Left ventricle myocardium superior (tissue), 1 donor: ENCODE data around the gene MAP7D1. TPM values are rescaled to one million over a fixed set of nuclear protein-coding genes. Genes with fewer than 3 reads are reported as not detected.
A peak's percentile ranks its signal among the peaks of the same experiment; 100 is the strongest.
"Not testable (repeated sequence)": the region's sequence is repeated elsewhere in the genome, so short reads cannot be mapped to it uniquely, and the experiment has no call there.

ENCODE experiments used
- ATAC-seq: fragments of 200-7000 bp; cut with Tn5 transposase; one replicate; pipeline ENCODE4 v1.9.1; 2020; ENCODE audit warnings: mild to moderate bottlenecking, moderate library complexity
- DNase-seq: peaks from one replicate; pipeline ENCODE4 v3.0.0-alpha.2; 2020
- intact Hi-C: fragments of 100-400 bp; cut with micrococcal nuclease; formaldehyde crosslinking; loops from one replicate; pipeline ENCODE4 v1.11.0; 2022
- total RNA-seq: library from RNA; stranded (reverse); fragmentation: NEBNext Ultra II Directional; extraction: Animal tissue kit (Norgen Biotek cat#: 25700); gene quantifications from one replicate; pipeline ENCODE4 v1.2.1, GENCODE V29; 2021
- donor health status: DM: no; HTN: yes; CAD: no; lungs with severe emphysema.

The MAP7D1 gene
- total RNA-seq, 1 donor from 2014 or later: 385 TPM

DNA sequence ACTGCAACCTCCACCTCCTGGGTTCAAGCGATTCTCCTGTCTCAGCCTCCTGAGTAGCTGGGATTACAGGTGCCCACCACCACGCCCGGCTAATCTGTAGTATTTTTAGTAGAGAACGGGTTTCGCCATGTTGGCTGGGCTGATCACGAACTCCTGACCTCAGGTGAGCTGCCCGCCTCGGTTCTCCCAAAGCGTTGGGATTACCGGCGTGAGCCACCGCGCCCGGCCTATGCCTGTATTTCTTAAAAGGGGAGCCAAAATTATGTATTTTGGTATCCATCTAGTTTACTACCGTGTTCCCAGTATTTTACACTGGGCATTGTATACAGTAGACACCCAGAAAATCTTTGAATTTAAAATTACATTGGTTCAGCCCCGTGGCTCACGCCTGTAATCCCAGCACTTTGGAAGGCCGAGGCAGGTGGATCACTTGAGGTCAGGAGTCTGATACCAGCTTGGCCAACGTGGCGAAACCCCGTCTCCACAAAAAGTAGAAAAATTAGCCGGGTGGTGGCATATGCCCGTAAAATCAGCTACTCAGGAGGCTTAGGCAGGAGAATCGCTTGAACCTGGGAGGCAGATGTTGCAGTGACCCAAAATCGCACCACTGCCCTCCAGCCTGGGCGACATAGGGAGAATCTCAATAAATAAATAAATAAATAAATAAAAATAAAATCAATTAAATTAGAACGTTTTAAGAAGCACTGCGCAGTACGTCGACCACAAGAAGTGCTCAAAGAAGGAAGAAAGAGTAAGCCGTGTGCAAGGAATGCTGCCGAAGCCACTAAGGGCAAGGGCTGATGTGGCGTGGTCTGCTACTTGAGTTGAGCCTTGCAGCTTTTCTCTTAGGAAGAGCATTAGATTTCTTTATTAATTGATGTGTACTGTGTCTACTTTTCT lies 66.8 kb downstream of the MAP7D1 start:
- intact Hi-C loops: no loop called here

GRCh38 chr1:36223381-36223995 lies 67.5 kb downstream of the MAP7D1 start:
- peak; percentile 24 for ATAC-seq
- intact Hi-C loops: no loop called here
- no peak for DNase-seq

More for the DNA sequence above, 66.8 kb downstream of the MAP7D1 start:
- DNase-seq (no peak), ATAC-seq (no peak)

- intact Hi-C loops: no loop called here
Measured at GRCh38 chr1:36223996-36224536, 68.1 kb downstream of the MAP7D1 start, which contains the start of gene THRAP3. TSS of gene THRAP3 (plus strand) at chr1:36224443. CDS start at chr1:36282564, 58,121 bp downstream.

GRCh38 chr1:36224537-36225282 lies 68.8 kb downstream of the MAP7D1 start:
- intact Hi-C loops: no loop called here
- ATAC-seq (peak; percentile 75), DNase-seq (no peak)

More at GRCh38 chr1:36223996-36224536, 68.1 kb downstream of the MAP7D1 start, which contains the start of gene THRAP3:
- peak; percentile 100 for DNase-seq
- peak; percentile 95 for ATAC-seq

DNA sequence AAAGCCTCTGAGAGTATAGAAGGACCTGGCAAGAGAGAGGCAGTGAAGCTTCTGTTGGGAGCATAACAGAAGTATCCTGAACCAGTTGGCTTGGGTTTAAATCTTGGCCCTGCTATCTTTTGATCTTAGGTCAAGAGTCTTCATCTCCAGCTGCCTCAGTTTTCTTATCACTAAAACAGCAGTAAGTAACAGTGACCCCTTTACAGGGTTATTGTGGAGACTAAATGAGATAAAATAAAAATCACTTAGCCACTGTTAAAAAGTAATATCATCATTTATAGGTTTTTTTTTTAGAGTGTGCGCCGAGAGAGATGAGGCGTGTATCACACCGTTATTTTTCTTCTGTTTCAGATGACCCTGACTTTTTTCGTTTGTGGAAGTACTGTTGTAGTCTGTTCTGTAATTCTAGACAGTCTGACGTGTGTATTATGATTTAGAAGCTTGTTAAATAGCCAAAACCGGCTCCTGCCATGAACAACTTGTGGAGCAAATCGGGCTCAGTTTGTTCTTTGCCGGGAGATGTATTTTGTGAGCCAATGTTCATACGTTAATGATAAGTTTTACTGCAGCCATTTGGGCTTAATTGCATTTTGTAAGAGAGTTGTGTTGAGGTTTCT lies 69.4 kb downstream of the MAP7D1 start:
- DNase-seq (no peak), ATAC-seq (no peak)
- intact Hi-C loops: no loop called here

DNA sequence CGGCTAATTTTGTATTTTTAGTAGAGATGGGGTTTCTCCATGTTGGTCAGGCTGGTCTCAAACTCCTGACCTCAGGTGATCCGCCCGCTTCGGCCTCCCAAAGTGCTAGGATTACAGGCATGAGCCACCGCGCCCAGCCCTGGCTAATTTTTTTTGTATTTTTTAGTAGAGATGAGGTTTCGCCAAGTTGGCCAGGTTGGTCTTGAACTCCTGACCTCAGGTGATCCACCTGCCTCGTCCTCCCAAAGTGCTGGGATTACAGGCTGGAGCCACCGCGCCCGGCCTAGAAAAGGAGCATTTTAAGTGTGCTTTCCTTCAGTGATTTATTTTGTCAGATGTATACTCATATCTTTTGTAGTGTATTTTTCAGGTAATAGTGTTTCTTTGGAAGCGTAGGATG lies 74.3 kb downstream of the MAP7D1 start:
- ATAC-seq, intact Hi-C loops, DNase-seq: not testable (repeated sequence)

Other genes with a start within 250 kb of the MAP7D1 start
- gene AGO3, start 225.1 kb upstream of the MAP7D1 start, total RNA-seq: 14.2 TPM
- gene TEKT2, start 72.1 kb upstream of the MAP7D1 start, total RNA-seq: not detected
- gene ADPRS, start 67.3 kb upstream of the MAP7D1 start, total RNA-seq: 16.9 TPM
- gene COL8A2, start 30.9 kb upstream of the MAP7D1 start, total RNA-seq: 0.67 TPM
- gene TRAPPC3, start 6.7 kb upstream of the MAP7D1 start, total RNA-seq: 57.8 TPM
- gene THRAP3, start 68.3 kb downstream of the MAP7D1 start, total RNA-seq: 67.9 TPM
- 1.1 TPM for gene SH3D21, start 150.2 kb downstream of the MAP7D1 start, total RNA-seq
- gene EVA1B, start 167.5 kb downstream of the MAP7D1 start, total RNA-seq: 10.8 TPM
- gene STK40, start 229.8 kb downstream of the MAP7D1 start, total RNA-seq: 78.4 TPM
- 58.7 TPM for gene LSM10, start 241.7 kb downstream of the MAP7D1 start, total RNA-seq